H9 (cell line): ENCODE measurements around the gene DMXL2. TPM values are rescaled to one million over a fixed set of nuclear protein-coding genes. Genes with fewer than 3 reads are reported as not detected.

Source experiments
- DNase-seq: peaks from one replicate; pipeline ENCODE4 v3.0.0-alpha.2; 2017
- H2AFZ ChIP-seq: one replicate; pipeline ENCODE4 v1.6.1; 2013; ENCODE audit warnings: mild to moderate bottlenecking, low read length, control low read depth, moderate library complexity
- H2AK5ac ChIP-seq: 2 replicates; pipeline ENCODE4 v1.6.1; 2013; ENCODE audit warnings: low read length, control low read depth, mixed read lengths; ENCODE audit not compliant: insufficient read length
- H2BK120ac ChIP-seq: one replicate; pipeline ENCODE4 v1.6.1; 2013; ENCODE audit warnings: low read depth, mild to moderate bottlenecking, low read length, control low read depth, inconsistent platforms; ENCODE audit not compliant: poor library complexity, severe bottlenecking
- H2BK12ac ChIP-seq: 2 replicates; pipeline ENCODE4 v1.6.1; 2013; ENCODE audit warnings: low read length, control low read depth, mixed read lengths, low read depth; ENCODE audit not compliant: insufficient read length
- H2BK15ac ChIP-seq: 2 replicates; pipeline ENCODE4 v1.6.1; 2013; ENCODE audit warnings: low read depth, low read length, control low read depth
- H2BK20ac ChIP-seq: one replicate; pipeline ENCODE4 v1.6.1; 2013; ENCODE audit warnings: low read depth, mild to moderate bottlenecking, low read length, control low read depth, inconsistent platforms; ENCODE audit not compliant: poor library complexity, severe bottlenecking
- H2BK5ac ChIP-seq: 2 replicates; pipeline ENCODE4 v1.6.1; 2013; ENCODE audit warnings: low read length, control low read depth, mixed read lengths; ENCODE audit not compliant: insufficient read length
- H3K14ac ChIP-seq: 2 replicates; pipeline ENCODE4 v1.6.1; 2013; ENCODE audit warnings: low read length, control low read depth; ENCODE audit not compliant: insufficient read depth
- H3K18ac ChIP-seq: 2 replicates; pipeline ENCODE4 v1.6.1; 2013; ENCODE audit warnings: low read depth, mild to moderate bottlenecking, mixed read lengths, low read length, control low read depth; ENCODE audit not compliant: insufficient read length
- H3K23ac ChIP-seq: 2 replicates; pipeline ENCODE4 v1.6.1; 2013; ENCODE audit warnings: low read length, control low read depth, mixed read lengths, low read depth; ENCODE audit not compliant: insufficient read length
- H3K23me2 ChIP-seq: 2 replicates; pipeline ENCODE4 v1.6.1; 2013; ENCODE audit warnings: low read depth, mild to moderate bottlenecking, mixed read lengths, low read length, control low read depth; ENCODE audit not compliant: insufficient read length, poor library complexity, severe bottlenecking
- H3K27ac ChIP-seq: 2 replicates; pipeline ENCODE4 v1.5.1; 2013; ENCODE audit warnings: low read length, control low read depth, mixed read lengths, low read depth; ENCODE audit not compliant: insufficient read length
- H3K27me3 ChIP-seq: 2 replicates; pipeline ENCODE4 v1.6.1; 2013; ENCODE audit warnings: low read length, control low read depth, inconsistent platforms; ENCODE audit not compliant: insufficient read depth
- H3K4ac ChIP-seq: 2 replicates; pipeline ENCODE4 v1.6.1; 2013; ENCODE audit warnings: low read depth, mild to moderate bottlenecking, control low read depth, inconsistent platforms, low read length, moderate library complexity
- H3K4me1 ChIP-seq: 2 replicates; pipeline ENCODE4 v1.6.1; 2013; ENCODE audit warnings: low read length, control low read depth, inconsistent platforms; ENCODE audit not compliant: insufficient read depth
- H3K4me2 ChIP-seq: 2 replicates; pipeline ENCODE4 v1.6.1; 2013; ENCODE audit warnings: low read length, control low read depth, mixed read lengths; ENCODE audit not compliant: insufficient read length, insufficient read depth
- H3K56ac ChIP-seq: 2 replicates; pipeline ENCODE4 v1.6.1; 2013; ENCODE audit warnings: low read depth, mild to moderate bottlenecking, mixed read lengths, low read length, control low read depth; ENCODE audit not compliant: insufficient read length
- H3K79me1 ChIP-seq: 2 replicates; pipeline ENCODE4 v1.6.1; 2013; ENCODE audit warnings: low read depth, mild to moderate bottlenecking, moderate library complexity, low read length, control low read depth, inconsistent platforms; ENCODE audit not compliant: insufficient read depth, poor library complexity, severe bottlenecking
- H3K79me2 ChIP-seq: 2 replicates; pipeline ENCODE4 v1.6.1; 2013; ENCODE audit warnings: low read length, control low read depth, inconsistent platforms; ENCODE audit not compliant: insufficient read depth
- H3K9ac ChIP-seq: 2 replicates; pipeline ENCODE4 v1.6.1; 2013; ENCODE audit warnings: low read length, control low read depth, mixed read lengths; ENCODE audit not compliant: insufficient read length; ENCODE audit errors: extremely low read depth
- H3K9me3 ChIP-seq: one replicate; pipeline ENCODE4 v1.6.1; 2013; ENCODE audit warnings: low read depth, low read length, inconsistent platforms; ENCODE audit not compliant: control insufficient read depth
- H3T11ph ChIP-seq: one replicate; pipeline ENCODE4 v1.6.1; 2013; ENCODE audit warnings: mild to moderate bottlenecking, low read length, control low read depth, inconsistent platforms
- H4K20me1 ChIP-seq: one replicate; pipeline ENCODE4 v1.6.1; 2013; ENCODE audit not compliant: control insufficient read depth, insufficient read length, insufficient read depth
- H4K5ac ChIP-seq: 2 replicates; pipeline ENCODE4 v1.6.1; 2013; ENCODE audit warnings: low read depth, mild to moderate bottlenecking, mixed read lengths, low read length, control low read depth; ENCODE audit not compliant: insufficient read length
- H4K8ac ChIP-seq: replicated peaks from 2 replicates; pipeline ENCODE4 v1.6.1; 2013; ENCODE audit warnings: low read length, control low read depth, mixed read lengths, low read depth; ENCODE audit not compliant: insufficient read length
- H4K91ac ChIP-seq: 2 replicates; pipeline ENCODE4 v1.6.1; 2013; ENCODE audit warnings: low read depth, mild to moderate bottlenecking, moderate library complexity, mixed read lengths, low read length, control low read depth; ENCODE audit not compliant: insufficient read length
- H3K27ac Mint-ChIP-seq, 3 experiments: 2 replicates in 2 of 3; 3 replicates in 1 of 3; pipeline ENCODE4 v1.8.0; 2020 to 2021; ENCODE audit warnings: mixed read lengths in 3 of 3, mild to moderate bottlenecking in 1 of 3, moderate library complexity in 1 of 3
- H3K27me3 Mint-ChIP-seq: 2 replicates; pipeline ENCODE4 v1.8.0; 2021; ENCODE audit warnings: low read depth, mild to moderate bottlenecking, moderate library complexity, mixed read lengths
- H3K36me3 Mint-ChIP-seq, 3 experiments: 2 replicates in 2 of 3; 3 replicates in 1 of 3; pipeline ENCODE4 v1.8.0; 2020 to 2021; ENCODE audit warnings: low read depth in 3 of 3, mixed read lengths in 3 of 3; ENCODE audit not compliant: insufficient read depth in 1 of 3
- H3K4me1 Mint-ChIP-seq, 2 experiments: 2 replicates each; pipeline ENCODE4 v1.8.0; 2020; ENCODE audit warnings: mixed read lengths in 2 of 2
- H3K4me3 Mint-ChIP-seq, 2 experiments: 2 replicates in 1 of 2; 3 replicates in 1 of 2; pipeline ENCODE4 v1.8.0; 2020 to 2021; ENCODE audit warnings: mild to moderate bottlenecking in 2 of 2, mixed read lengths in 2 of 2, moderate library complexity in 1 of 2
- H3K9me3 Mint-ChIP-seq, 2 experiments: 2 replicates in 1 of 2; 3 replicates in 1 of 2; pipeline ENCODE4 v1.8.0; 2020; ENCODE audit warnings: mild to moderate bottlenecking in 2 of 2, mixed read lengths in 2 of 2, moderate library complexity in 1 of 2
- CTCF ChIP-seq: fragments of 200-600 bp; sonication (generic); conservative IDR thresholded peaks from 3 replicates; pipeline ENCODE4 v1.8.0; 2021; ENCODE audit warnings: antibody characterized with exemption, mild to moderate bottlenecking
- WGBS: extraction: QIAGEN DNeasy Blood & Tissue Kit; methylation state at CpG from one replicate; pipeline ENCODE4 v1.1.7; 2013; ENCODE audit warnings: missing lambda C conversion rate, low lambda C conversion rate, mixed read lengths; ENCODE audit not compliant: insufficient read length; ENCODE audit errors: extremely low coverage; 5-methylcytosine and 5-hydroxymethylcytosine counted together
- total RNA-seq: library from RNA; stranded (reverse); gene quantifications from 2 replicates; pipeline ENCODE4 v1.2.1, GENCODE V29; 2021

DMXL2 gene
- total RNA-seq, 1 experiment from 2014 or later = 13.9 TPM

GRCh38 chr15:51491941-51492340, 130.6 kb downstream of the DMXL2 start:
- Histone ChIP-seq H3K9ac (no peak overlapping the region), H3K27ac (no peak overlapping the region), H3K4ac (no peak overlapping the region), H2BK12ac (no peak overlapping the region), H4K8ac (no peak overlapping the region), H4K91ac (no peak overlapping the region), H4K20me1 (no peaks in the 10 kb centered on the region), H3K18ac (no peak overlapping the region), H3K9me3 (no peaks in the 10 kb centered on the region), H2BK5ac (no peak overlapping the region), H4K5ac (no peak overlapping the region), H3K27me3 (no peaks in the 10 kb centered on the region), H2AK5ac (no peak overlapping the region), H3K79me1 (no peaks in the 10 kb centered on the region), H3K4me2 (no peak overlapping the region), H3K23me2 (no peaks in the 10 kb centered on the region), H3K14ac (no peak overlapping the region), H2BK20ac (no peak overlapping the region), H3K79me2 (no peaks in the 10 kb centered on the region), H2BK120ac (no peak overlapping the region), H3K4me1 (no peaks in the 10 kb centered on the region), H2BK15ac (no peak overlapping the region), H2AFZ (no peak overlapping the region), H3K23ac (no peak overlapping the region), H3T11ph (no peak overlapping the region), H3K56ac (no peak overlapping the region)
- Mint-ChIP-seq H3K4me3 (no peak overlapping the region), H3K27me3 (no peaks in the 10 kb centered on the region), H3K36me3 (peaks cover 2 to 5% (median 3%) of the 10 kb centered on the region in 3 experiments; a peak in 2 of 7 replicates), H3K27ac (no peak overlapping the region; a peak in 1 of 7 replicates), H3K9me3 (no peaks in the 10 kb centered on the region), H3K4me1 (no peaks in the 10 kb centered on the region)
- no CpG with 5 or more reads among the region's 5 CpGs for WGBS
- no peak for TF ChIP-seq CTCF
- DNase-seq = no peak
